Activated gamma-delta T cell treated with anti-CD3 and anti-CD28 coated beads, Interleukin-2, amount 50 U/mL, for 16 hours (primary cell): ENCODE measurements around the gene TRAF2.
A peak's percentile ranks its signal among the peaks of the same experiment; 100 is the strongest.

Experiments
- DNase-seq: peaks from one replicate; pipeline ENCODE4 v3.0.0-alpha.2; 2020; ENCODE audit warnings: low read depth

The TRAF2 gene

GRCh38 chr9:136962163-136962562 is 75.8 kb downstream of the TRAF2 start:
- no peak for DNase-seq

- no peak for DNase-seq
Measured at GRCh38 chr9:136962701-136963248, 76.5 kb downstream of the TRAF2 start.

- no peak for DNase-seq
Measured at GRCh38 chr9:136963341-136963740, 77.0 kb downstream of the TRAF2 start.

- DNase-seq = no peak
Measured at GRCh38 chr9:136963751-136964150, 77.4 kb downstream of the TRAF2 start.

- DNase-seq = no peak
Measured at GRCh38 chr9:136964171-136964689, 77.9 kb downstream of the TRAF2 start.

- no peak for DNase-seq
Measured at GRCh38 chr9:136964833-136965422, 78.6 kb downstream of the TRAF2 start.

- peak; percentile 20 for DNase-seq
Measured at GRCh38 chr9:136965771-136966484, 79.6 kb downstream of the TRAF2 start.

- DNase-seq = no peak
Measured at GRCh38 chr9:136968333-136969127, 82.2 kb downstream of the TRAF2 start.

- DNase-seq = no peak
Measured at GRCh38 chr9:136969150-136969549, 82.8 kb downstream of the TRAF2 start.

GRCh38 chr9:136969774-136970173 is 83.5 kb downstream of the TRAF2 start:
- DNase-seq = no peak

- DNase-seq = no peak
Measured at GRCh38 chr9:136970361-136970760, 84.0 kb downstream of the TRAF2 start.

GRCh38 chr9:136971746-136972145 is 85.4 kb downstream of the TRAF2 start:
- DNase-seq = no peak

- no peak for DNase-seq
Measured at GRCh38 chr9:136972335-136972734, 86.0 kb downstream of the TRAF2 start.

- DNase-seq = no peak
Measured at GRCh38 chr9:136972743-136973142, 86.4 kb downstream of the TRAF2 start.

GRCh38 chr9:136973618-136974617 is 87.6 kb downstream of the TRAF2 start:
- DNase-seq = no peak

GRCh38 chr9:136974817-136975535 is 88.7 kb downstream of the TRAF2 start:
- DNase-seq = no peak

- no peak for DNase-seq
Measured at GRCh38 chr9:136975644-136976043, 89.3 kb downstream of the TRAF2 start.
